Measurements from ENCODE around the gene TXNDC12. TPM values are rescaled to one million over a fixed set of nuclear protein-coding genes. Genes with fewer than 3 reads are reported as not detected.

Gene TXNDC12
- total RNA-seq, 1 experiment from 2014 or later, result 102 TPM

- no TSS peak for BruUV-seq (replicated peaks)
- ChIA-PET POLR2A (interaction anchor here (1.6 kb wide), 1 partner anchor 13 kb away, joined by 5 read pairs; no protein-coding TSS in a partner anchor), CTCF (interaction anchor here (0.7 to 1.2 kb wide), 3 partner anchors 10 to 614 kb away, joined by 3 to 6 read pairs (median 3); no protein-coding TSS in a partner anchor)
- Mint-ChIP-seq H3K4me3 (ENCODE audit: unreplicated experiment) (no peak overlapping the region), H3K9me3 (ENCODE audit: unreplicated experiment) (no peaks in the 10 kb centered on the region), H3K36me3 (ENCODE audit: insufficient read depth, unreplicated experiment) (peaks cover 84% of the 10 kb centered on the region), H3K27ac (ENCODE audit: low read depth, unreplicated experiment) (no peak overlapping the region), H3K4me1 (ENCODE audit: insufficient read depth, unreplicated experiment) (no peaks in the 10 kb centered on the region), H3K27me3 (ENCODE audit: insufficient read depth, unreplicated experiment) (no peaks in the 10 kb centered on the region)
- DNase-seq (ENCODE audit: unreplicated experiment), result no peak
- TF ChIP-seq CTCF (IDR thresholded peaks at IDR 0.05; ENCODE audit: unreplicated experiment), result no peak
- intact Hi-C loops (cut with micrococcal nuclease), result no loop called here
Observed at GRCh38 chr1:52072291-52072690, 17.3 kb upstream of the TXNDC12 start.

- H3K27ac Mint-ChIP-seq (ENCODE audit: low read depth, unreplicated experiment), result no peak overlapping the region
- no peaks in the 10 kb centered on the region for H3K27me3 Mint-ChIP-seq (ENCODE audit: insufficient read depth, unreplicated experiment)
- DNase-seq (ENCODE audit: unreplicated experiment), result no peak
- H3K9me3 Mint-ChIP-seq (ENCODE audit: unreplicated experiment), result no peaks in the 10 kb centered on the region
- no TSS peak for BruUV-seq (replicated peaks)
- peaks cover 84% of the 10 kb centered on the region for H3K36me3 Mint-ChIP-seq (ENCODE audit: insufficient read depth, unreplicated experiment)
- intact Hi-C loops (cut with micrococcal nuclease), result no loop called here
- TF ChIP-seq CTCF (IDR thresholded peaks at IDR 0.05; ENCODE audit: unreplicated experiment), result no peak
- no peak overlapping the region for H3K4me3 Mint-ChIP-seq (ENCODE audit: unreplicated experiment)
- no peaks in the 10 kb centered on the region for H3K4me1 Mint-ChIP-seq (ENCODE audit: insufficient read depth, unreplicated experiment)
- CTCF ChIA-PET, result no interaction called here
- POLR2A ChIA-PET, result interaction anchor here (0.8 to 1.5 kb wide), 3 partner anchors 15 to 224 kb away, joined by 3 to 5 read pairs (median 3); partner anchors contain the start of gene TXNDC12
Observed at GRCh38 chr1:52070704-52071103, 15.7 kb upstream of the TXNDC12 start.

- no peak for TF ChIP-seq CTCF (IDR thresholded peaks at IDR 0.05; ENCODE audit: unreplicated experiment)
- no peak for DNase-seq (ENCODE audit: unreplicated experiment)
- Mint-ChIP-seq H3K9me3 (ENCODE audit: unreplicated experiment) (no peaks in the 10 kb centered on the region), H3K27ac (ENCODE audit: low read depth, unreplicated experiment) (peak overlapping the region; percentile 42), H3K36me3 (ENCODE audit: insufficient read depth, unreplicated experiment) (peaks cover 77% of the 10 kb centered on the region), H3K4me3 (ENCODE audit: unreplicated experiment) (no peak overlapping the region), H3K27me3 (ENCODE audit: insufficient read depth, unreplicated experiment) (no peaks in the 10 kb centered on the region), H3K4me1 (ENCODE audit: insufficient read depth, unreplicated experiment) (peaks cover 13% of the 10 kb centered on the region)
- intact Hi-C loops (cut with micrococcal nuclease), result no loop called here
- ChIA-PET POLR2A (interaction anchor here (1.2 to 2.3 kb wide), 3 partner anchors 8 to 303 kb away, joined by 3 to 11 read pairs (median 3); partner anchors contain the start of genes BTF3L4 and TXNDC12), CTCF (interaction anchor here (0.7 to 1.9 kb wide), 4 partner anchors 9 to 112 kb away, joined by 3 to 6 read pairs (median 3); no protein-coding TSS in a partner anchor)
- no TSS peak for BruUV-seq (replicated peaks)
Observed at GRCh38 chr1:52063192-52063591, 8.2 kb upstream of the TXNDC12 start.

GRCh38 chr1:52060822-52061221 is 5.8 kb upstream of the TXNDC12 start:
- POLR2A ChIA-PET, result interaction anchor here (0.8 kb wide), 1 partner anchor 27 kb away, joined by 3 read pairs; the partner anchor contains the start of gene KTI12
- no peak for DNase-seq (ENCODE audit: unreplicated experiment)
- BruUV-seq (replicated peaks), result no TSS peak
- H3K9me3 Mint-ChIP-seq (ENCODE audit: unreplicated experiment), result no peaks in the 10 kb centered on the region
- no peaks in the 10 kb centered on the region for H3K27me3 Mint-ChIP-seq (ENCODE audit: insufficient read depth, unreplicated experiment)
- CTCF ChIA-PET, result interaction anchor here (0.6 to 0.8 kb wide), 2 partner anchors 13 to 233 kb away, joined by 3 read pairs; no protein-coding TSS in a partner anchor
- no peak overlapping the region for H3K4me3 Mint-ChIP-seq (ENCODE audit: unreplicated experiment)
- H3K27ac Mint-ChIP-seq (ENCODE audit: low read depth, unreplicated experiment), result no peak overlapping the region
- intact Hi-C loops (cut with micrococcal nuclease), result no loop called here
- H3K36me3 Mint-ChIP-seq (ENCODE audit: insufficient read depth, unreplicated experiment), result peaks cover 54% of the 10 kb centered on the region
- peaks cover 21% of the 10 kb centered on the region for H3K4me1 Mint-ChIP-seq (ENCODE audit: insufficient read depth, unreplicated experiment)
- TF ChIP-seq CTCF (IDR thresholded peaks at IDR 0.05; ENCODE audit: unreplicated experiment), result no peak

All from MCF 10A (cell line).